WTC11 (cell line): ENCODE measurements around the gene DCAF8L2. TPM values are rescaled to one million over a fixed set of nuclear protein-coding genes. Genes with fewer than 3 reads are reported as not detected.

Source experiments
- ATAC-seq: fragments of 200-7000 bp; cut with Tn5 transposase; 2 replicates; pipeline ENCODE4 v1.10.0; 2021; ENCODE audit warnings: mild to moderate bottlenecking, moderate library complexity
- CTCF ChIA-PET: fragments of 300-600 bp; sonication (Branson Sonifier 250); formaldehyde crosslinking; loops from one replicate; lab custom pipeline; 2021; ENCODE audit warnings: antibody characterized with exemption; lab: Charles Lee
- POLR2A ChIA-PET: fragments of 350-600 bp; sonication (Branson Sonifier 250); formaldehyde crosslinking; loops from one replicate; lab custom pipeline; 2021; ENCODE audit warnings: antibody characterized with exemption; lab: Charles Lee
- DNase-seq: peaks from one replicate; pipeline ENCODE4 v3.0.0; 2021; ENCODE audit warnings: low spot score
- H3K27ac Mint-ChIP-seq: 2 replicates; pipeline ENCODE4 v1.8.0; 2021; ENCODE audit warnings: mixed read lengths
- H3K27me3 Mint-ChIP-seq: 2 replicates; pipeline ENCODE4 v1.8.0; 2021; ENCODE audit warnings: low read depth, mild to moderate bottlenecking, moderate library complexity, mixed read lengths
- H3K36me3 Mint-ChIP-seq: 2 replicates; pipeline ENCODE4 v1.8.0; 2021; ENCODE audit warnings: mixed read lengths
- H3K4me1 Mint-ChIP-seq: 2 replicates; pipeline ENCODE4 v1.8.0; 2022; ENCODE audit warnings: mixed read lengths
- H3K4me3 Mint-ChIP-seq: 2 replicates; pipeline ENCODE4 v1.8.0; 2021; ENCODE audit warnings: mild to moderate bottlenecking, moderate library complexity, mixed read lengths
- H3K9me3 Mint-ChIP-seq: 2 replicates; pipeline ENCODE4 v1.8.0; 2021; ENCODE audit warnings: mixed read lengths
- AFF4 ChIP-seq: sonication (generic); formaldehyde crosslinking; IDR thresholded peaks from 2 replicates; pipeline ENCODE4 v1.8.1; 2023; ENCODE audit warnings: mild to moderate bottlenecking, missing genetic modification reagents, borderline replicate concordance
- AR ChIP-seq: fragments of 250-450 bp; sonication (Bioruptor Pico); IDR thresholded peaks from 2 replicates; pipeline ENCODE4 v1.9.0; 2021; ENCODE audit warnings: mild to moderate bottlenecking
- E2F4 ChIP-seq: sonication (generic); formaldehyde crosslinking; IDR thresholded peaks from 2 replicates; pipeline ENCODE4 v1.8.1; 2022; ENCODE audit warnings: low read depth, mild to moderate bottlenecking, moderate library complexity, missing genetic modification reagents, borderline replicate concordance
- ELF4 ChIP-seq: sonication (generic); formaldehyde crosslinking; IDR thresholded peaks from 2 replicates; pipeline ENCODE4 v1.8.1; 2022; ENCODE audit warnings: low read depth, mild to moderate bottlenecking, moderate library complexity, missing genetic modification reagents
- FOXJ3 ChIP-seq: sonication (generic); formaldehyde crosslinking; IDR thresholded peaks from 2 replicates; pipeline ENCODE4 v1.9.0; 2021; ENCODE audit warnings: missing genetic modification reagents, mild to moderate bottlenecking, borderline replicate concordance
- GTF2I ChIP-seq: fragments of 250-450 bp; sonication (Bioruptor Pico); conservative IDR thresholded peaks from 2 replicates; pipeline ENCODE4 v1.4.0; 2021; ENCODE audit warnings: mild to moderate bottlenecking
- HMGXB4 ChIP-seq: sonication (generic); formaldehyde crosslinking; IDR thresholded peaks from 2 replicates; pipeline ENCODE4 v1.8.1; 2023; ENCODE audit warnings: mild to moderate bottlenecking, moderate library complexity, missing genetic modification reagents
- IRF2 ChIP-seq: sonication (generic); formaldehyde crosslinking; IDR thresholded peaks from 2 replicates; pipeline ENCODE4 v1.8.0; 2022; ENCODE audit warnings: low read depth, missing genetic modification reagents, borderline replicate concordance
- JAZF1 ChIP-seq: fragments of 250-450 bp; sonication (Bioruptor Pico); IDR thresholded peaks from 2 replicates; pipeline ENCODE4 v1.9.0; 2021; ENCODE audit warnings: moderate library complexity, mild to moderate bottlenecking, inconsistent platforms
- MXD4 ChIP-seq: fragments of 250-450 bp; sonication (Bioruptor Pico); IDR thresholded peaks from 2 replicates; pipeline ENCODE4 v1.8.0; 2021; ENCODE audit warnings: mild to moderate bottlenecking, moderate library complexity, borderline replicate concordance
- NFE2L1 ChIP-seq: sonication (generic); formaldehyde crosslinking; IDR thresholded peaks from 2 replicates; pipeline ENCODE4 v1.8.1; 2023; ENCODE audit warnings: missing genetic modification reagents
- NFYB ChIP-seq: sonication (generic); formaldehyde crosslinking; conservative IDR thresholded peaks from 2 replicates; pipeline ENCODE4 v1.8.0; 2022; ENCODE audit warnings: low read depth, missing genetic modification reagents
- PREB ChIP-seq: sonication (generic); formaldehyde crosslinking; IDR thresholded peaks from 2 replicates; pipeline ENCODE4 v1.8.1; 2022; ENCODE audit warnings: mild to moderate bottlenecking, missing genetic modification reagents, moderate library complexity, borderline replicate concordance
- SMAD4 ChIP-seq: sonication (generic); formaldehyde crosslinking; IDR thresholded peaks from 2 replicates; pipeline ENCODE4 v1.8.0; 2022; ENCODE audit warnings: mild to moderate bottlenecking, missing genetic modification reagents
- TCF7 ChIP-seq: sonication (generic); formaldehyde crosslinking; IDR thresholded peaks from 2 replicates; pipeline ENCODE4 v1.8.0; 2022; ENCODE audit warnings: mild to moderate bottlenecking, low read depth, missing genetic modification reagents, moderate library complexity
- ZBTB43 ChIP-seq: sonication (generic); formaldehyde crosslinking; IDR thresholded peaks from 2 replicates; pipeline ENCODE4 v1.8.1; 2023; ENCODE audit warnings: mild to moderate bottlenecking, missing genetic modification reagents
- ZNF416 ChIP-seq: fragments of 250-450 bp; sonication (Bioruptor Pico); IDR thresholded peaks from 2 replicates; pipeline ENCODE4 v1.9.0; 2021; ENCODE audit warnings: mild to moderate bottlenecking, inconsistent platforms
- ZNF512 ChIP-seq: sonication (generic); formaldehyde crosslinking; IDR thresholded peaks from 2 replicates; pipeline ENCODE4 v1.8.1; 2022; ENCODE audit warnings: missing genetic modification reagents, borderline replicate concordance
- total RNA-seq: library from RNA; stranded (reverse); gene quantifications from 3 replicates; pipeline ENCODE4 v1.2.3, GENCODE V29; 2021

DCAF8L2 gene
- total RNA-seq, 1 experiment from 2014 or later, result not detected

GRCh38 chrX:27694667-27695066 is 104.5 kb downstream of the DCAF8L2 start:
- no peaks in the 10 kb centered on the region for H3K9me3 Mint-ChIP-seq
- TF ChIP-seq MXD4 (CRISPR knock-in tag) (no peak), AR (CRISPR knock-in tag) (no peak), ELF4 (CRISPR knock-in tag) (no peak), ZBTB43 (CRISPR knock-in tag) (no peak), IRF2 (no peak), ZNF416 (CRISPR knock-in tag) (no peak), ZNF512 (no peak), AFF4 (CRISPR knock-in tag) (no peak), JAZF1 (CRISPR knock-in tag) (no peak), SMAD4 (CRISPR knock-in tag) (no peak), HMGXB4 (CRISPR knock-in tag) (no peak)

GRCh38 chrX:27706526-27706925 is 116.4 kb downstream of the DCAF8L2 start:
- Mint-ChIP-seq H3K27me3 (no peaks in the 10 kb centered on the region), H3K4me3 (no peak overlapping the region), H3K27ac (no peak overlapping the region), H3K36me3 (no peaks in the 10 kb centered on the region), H3K9me3 (peaks cover 4% of the 10 kb centered on the region), H3K4me1 (no peaks in the 10 kb centered on the region)
- ChIA-PET CTCF (no interaction called here), POLR2A (no interaction called here)
- DNase-seq (no peak), ATAC-seq (no peak)
- TF ChIP-seq NFYB (CRISPR knock-in tag), result no peak
- no peak for TF ChIP-seq ZBTB43 (CRISPR knock-in tag)
- no peak for TF ChIP-seq NFE2L1
- no peak for TF ChIP-seq GTF2I (CRISPR knock-in tag)
- TF ChIP-seq PREB (CRISPR knock-in tag), result no peak
- TF ChIP-seq TCF7, result no peak
- TF ChIP-seq FOXJ3 (CRISPR knock-in tag), result no peak
- no peak for TF ChIP-seq E2F4 (CRISPR knock-in tag)

More at GRCh38 chrX:27694667-27695066, 104.5 kb downstream of the DCAF8L2 start:
- no peak overlapping the region for H3K4me3 Mint-ChIP-seq
- H3K36me3 Mint-ChIP-seq, result no peaks in the 10 kb centered on the region
- H3K4me1 Mint-ChIP-seq, result no peaks in the 10 kb centered on the region
- DNase-seq, result no peak
- ChIA-PET CTCF (no interaction called here), POLR2A (no interaction called here)
- H3K27ac Mint-ChIP-seq, result no peak overlapping the region
- no peak for ATAC-seq
- H3K27me3 Mint-ChIP-seq, result no peaks in the 10 kb centered on the region
